MM.1S (cell line): ENCODE measurements around the gene LRRC8C.

Experiments
- DNase-seq: peaks from one replicate; pipeline ENCODE4 v3.0.0-alpha.2; 2015
- H2AFZ ChIP-seq: fragments of 300-600 bp; sonication (generic); 2 replicates; pipeline ENCODE4 v1.6.0; 2016; ENCODE audit warnings: antibody characterized with exemption, low read length
- H3F3A ChIP-seq: fragments of 300-600 bp; sonication (generic); 2 replicates; pipeline ENCODE4 v1.6.1; 2016; ENCODE audit warnings: mild to moderate bottlenecking, antibody characterized with exemption, low read length, moderate library complexity, mixed read lengths; ENCODE audit not compliant: insufficient read depth
- H3K27ac ChIP-seq: fragments of 300-600 bp; sonication (generic); 2 replicates; pipeline ENCODE4 v1.5.1; 2016; ENCODE audit warnings: mild to moderate bottlenecking, low read length
- H3K27me3 ChIP-seq: fragments of 300-600 bp; sonication (generic); replicated peaks from 2 replicates; pipeline ENCODE4 v1.6.0; 2016; ENCODE audit warnings: low read length; ENCODE audit not compliant: insufficient read depth
- H3K36me3 ChIP-seq: fragments of 300-600 bp; sonication (generic); replicated peaks from 2 replicates; pipeline ENCODE4 v1.6.1; 2016; ENCODE audit warnings: mild to moderate bottlenecking, low read length, mixed read lengths; ENCODE audit not compliant: insufficient read depth
- H3K4me1 ChIP-seq: fragments of 300-600 bp; sonication (generic); 2 replicates; pipeline ENCODE4 v1.6.1; 2016; ENCODE audit warnings: low read length, mixed read lengths
- H3K4me2 ChIP-seq: fragments of 300-600 bp; sonication (generic); 2 replicates; pipeline ENCODE4 v1.6.0; 2016; ENCODE audit warnings: low read depth, low read length
- H3K4me3 ChIP-seq: fragments of 300-600 bp; sonication (generic); 2 replicates; pipeline ENCODE4 v1.5.1; 2016; ENCODE audit warnings: low read length, mixed read lengths
- H3K79me2 ChIP-seq: fragments of 300-600 bp; sonication (generic); 2 replicates; pipeline ENCODE4 v1.6.1; 2016; ENCODE audit warnings: mixed run types, low read length, mixed read lengths
- H3K9ac ChIP-seq: fragments of 300-600 bp; sonication (generic); 2 replicates; pipeline ENCODE4 v1.6.1; 2016; ENCODE audit warnings: low read length, mixed read lengths
- H3K9me2 ChIP-seq: fragments of 300-600 bp; sonication (generic); replicated peaks from 2 replicates; pipeline ENCODE4 v1.6.1; 2016; ENCODE audit warnings: mild to moderate bottlenecking, low read length, mixed read lengths; ENCODE audit not compliant: insufficient read depth
- H3K9me3 ChIP-seq: fragments of 300-600 bp; sonication (generic); replicated peaks from 2 replicates; pipeline ENCODE4 v1.6.1; 2016; ENCODE audit warnings: mild to moderate bottlenecking, low read length, mixed read lengths; ENCODE audit not compliant: insufficient read depth
- H4K20me1 ChIP-seq: fragments of 300-600 bp; sonication (generic); 2 replicates; pipeline ENCODE4 v1.6.1; 2016; ENCODE audit warnings: mild to moderate bottlenecking, low read length, moderate library complexity, mixed read lengths; ENCODE audit not compliant: insufficient read depth
- CTCF ChIP-seq: fragments of 300-600 bp; sonication (generic); IDR thresholded peaks from 2 replicates; pipeline ENCODE4 v1.5.1; 2016; ENCODE audit warnings: antibody characterized with exemption, low read length, mixed read lengths
- EZH2 ChIP-seq: fragments of 300-600 bp; sonication (generic); optimal IDR thresholded peaks from 2 replicates; pipeline ENCODE3; 2017; ENCODE audit warnings: low read depth, mild to moderate bottlenecking, antibody characterized with exemption, low read length, mixed read lengths
- EZH2phosphoT487 ChIP-seq: fragments of 300-600 bp; sonication (generic); IDR thresholded peaks from 2 replicates; pipeline ENCODE4 v1.6.1; 2018; ENCODE audit warnings: antibody characterized with exemption, low read length

The LRRC8C gene

GRCh38 chr1:89732643-89733222 is 99.8 kb downstream of the LRRC8C start:
- H3K4me3 ChIP-seq: no peak overlapping the region
- H3K79me2 ChIP-seq: no peaks in the 10 kb centered on the region
- DNase-seq: no peak
- no peaks in the 10 kb centered on the region for H3K27me3 ChIP-seq
- H3K9ac ChIP-seq: no peak overlapping the region
- no peak overlapping the region for H3K27ac ChIP-seq
- H4K20me1 ChIP-seq: no peaks in the 10 kb centered on the region
- no peak for TF ChIP-seq EZH2
- no peak for TF ChIP-seq EZH2phosphoT487
- TF ChIP-seq CTCF: no peak
- no peak overlapping the region for H3K4me2 ChIP-seq
- H2AFZ ChIP-seq: no peak overlapping the region
- no peaks in the 10 kb centered on the region for H3K9me2 ChIP-seq
- no peaks in the 10 kb centered on the region for H3K9me3 ChIP-seq
- no peaks in the 10 kb centered on the region for H3K4me1 ChIP-seq
- H3K36me3 ChIP-seq: no peaks in the 10 kb centered on the region
- H3F3A ChIP-seq: no peaks in the 10 kb centered on the region

GRCh38 chr1:89733748-89734147 is 100.8 kb downstream of the LRRC8C start:
- no peaks in the 10 kb centered on the region for H3K27me3 ChIP-seq
- TF ChIP-seq EZH2 (no peak), CTCF (no peak), EZH2phosphoT487 (no peak)
- H3K4me2 ChIP-seq: no peak overlapping the region
- no peaks in the 10 kb centered on the region for H3K9me2 ChIP-seq
- DNase-seq: no peak
- H2AFZ ChIP-seq: no peak overlapping the region
- no peak overlapping the region for H3K4me3 ChIP-seq
- H3F3A ChIP-seq: no peaks in the 10 kb centered on the region
- H3K9ac ChIP-seq: no peak overlapping the region
- H3K79me2 ChIP-seq: no peaks in the 10 kb centered on the region
- no peaks in the 10 kb centered on the region for H3K4me1 ChIP-seq
- no peaks in the 10 kb centered on the region for H3K9me3 ChIP-seq
- H3K27ac ChIP-seq: no peak overlapping the region
- no peaks in the 10 kb centered on the region for H4K20me1 ChIP-seq
- no peaks in the 10 kb centered on the region for H3K36me3 ChIP-seq

GRCh38 chr1:89734442-89734841 is 101.5 kb downstream of the LRRC8C start:
- Histone ChIP-seq H3K4me2 (no peak overlapping the region), H2AFZ (no peak overlapping the region), H3K9ac (no peak overlapping the region), H3K27ac (no peak overlapping the region), H3K4me3 (no peak overlapping the region), H3K79me2 (no peaks in the 10 kb centered on the region), H4K20me1 (no peaks in the 10 kb centered on the region), H3K27me3 (no peaks in the 10 kb centered on the region), H3F3A (no peaks in the 10 kb centered on the region), H3K9me3 (no peaks in the 10 kb centered on the region), H3K4me1 (no peaks in the 10 kb centered on the region), H3K36me3 (no peaks in the 10 kb centered on the region), H3K9me2 (no peaks in the 10 kb centered on the region)
- no peak for TF ChIP-seq EZH2
- TF ChIP-seq CTCF: no peak
- no peak for TF ChIP-seq EZH2phosphoT487
- DNase-seq: no peak
